Pons (tissue), 1 donor: ENCODE results near the gene CSNK2A3.
A peak's percentile ranks its signal among the peaks of the same experiment; 100 is the strongest.
"Not testable (repeated sequence)": the region's sequence is repeated elsewhere in the genome, so short reads cannot be mapped to it uniquely, and the experiment has no call there.

Experiments used
- DNase-seq: peaks from one replicate; pipeline ENCODE4 v3.0.0-alpha.2; 2016; ENCODE audit warnings: low spot score

CSNK2A3 gene

DNA sequence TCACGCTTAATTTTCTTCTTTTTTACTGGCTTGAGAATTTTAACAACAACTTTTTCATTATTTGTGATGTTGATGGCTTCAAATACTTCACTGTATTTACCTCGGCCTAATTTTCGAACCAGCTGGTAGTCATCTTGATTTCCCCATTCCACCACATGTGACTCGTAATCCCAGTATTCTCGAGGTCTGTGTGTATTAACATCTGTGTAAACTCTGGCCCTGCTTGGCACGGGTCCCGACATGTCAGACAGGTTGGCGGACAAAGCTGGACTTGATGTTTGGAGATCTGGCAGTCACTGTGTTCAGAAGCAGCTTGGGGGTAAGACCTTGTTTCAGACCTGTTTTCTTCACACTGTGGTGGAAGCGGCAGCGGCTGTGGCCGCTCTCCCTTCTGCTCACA, at the start of gene CSNK2A3:
Gene CSNK2A3, minus strand, starts transcription at position 373 of the 400 bp plus-strand sequence. Its CDS starts 131 bp downstream, at position 242.
- not testable (repeated sequence) for DNase-seq

DNA sequence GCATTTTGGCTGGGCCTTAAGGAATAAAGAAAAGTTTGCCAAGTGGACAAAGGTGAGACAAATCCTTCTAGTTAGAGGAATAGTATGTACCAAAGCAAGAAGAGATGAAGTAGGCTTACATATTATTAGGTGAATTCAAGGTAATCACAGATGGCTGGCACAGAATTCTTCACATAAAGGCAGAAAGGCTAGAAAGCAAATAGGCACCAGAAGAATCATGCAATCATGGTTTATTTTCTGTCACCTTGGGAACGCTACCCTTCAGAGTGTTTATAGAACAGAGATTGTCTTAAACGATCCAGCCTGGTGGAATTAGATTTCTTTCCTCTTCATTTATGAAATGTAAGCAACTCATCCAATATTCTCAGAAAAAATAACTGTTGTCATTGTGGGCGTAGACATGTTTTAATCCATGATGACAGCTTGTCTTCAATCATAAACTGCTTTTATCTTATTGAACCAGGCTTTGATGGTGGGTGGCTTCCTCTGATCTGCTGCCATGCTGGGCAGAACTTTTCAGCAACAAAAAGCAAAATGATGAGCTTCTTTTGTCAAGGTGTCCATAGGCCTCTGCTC, 49.0 kb upstream of the CSNK2A3 start:
- DNase-seq, result no peak

DNA sequence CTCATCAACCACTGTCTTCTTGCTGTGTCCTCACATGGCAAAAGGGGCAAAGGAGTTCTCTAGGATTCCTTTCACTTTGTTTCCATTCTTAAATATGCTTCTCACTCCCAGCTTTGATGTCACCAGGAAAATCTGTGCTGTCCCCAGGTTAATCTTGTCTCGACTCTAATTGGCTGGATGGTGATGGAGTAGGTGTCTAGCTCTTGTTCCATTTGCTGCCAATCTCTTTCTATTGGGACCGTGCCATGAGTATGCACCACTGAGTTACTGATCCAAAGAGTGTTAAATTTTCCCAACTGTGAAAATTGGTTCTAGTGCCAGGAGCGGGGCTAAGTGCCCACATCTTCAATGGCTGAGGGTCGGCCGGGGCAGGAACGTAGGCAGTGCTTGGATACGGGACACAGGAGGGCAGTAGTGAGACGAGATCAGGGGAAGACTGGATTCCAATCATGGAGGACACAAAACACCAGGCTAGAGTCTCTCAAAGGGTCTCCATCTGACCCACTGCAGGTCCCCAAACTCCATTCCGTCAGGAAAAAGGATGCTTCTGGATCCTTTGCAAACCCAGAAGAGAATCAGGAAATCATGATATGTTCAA, 47.7 kb upstream of the CSNK2A3 start:
- no peak for DNase-seq

DNA sequence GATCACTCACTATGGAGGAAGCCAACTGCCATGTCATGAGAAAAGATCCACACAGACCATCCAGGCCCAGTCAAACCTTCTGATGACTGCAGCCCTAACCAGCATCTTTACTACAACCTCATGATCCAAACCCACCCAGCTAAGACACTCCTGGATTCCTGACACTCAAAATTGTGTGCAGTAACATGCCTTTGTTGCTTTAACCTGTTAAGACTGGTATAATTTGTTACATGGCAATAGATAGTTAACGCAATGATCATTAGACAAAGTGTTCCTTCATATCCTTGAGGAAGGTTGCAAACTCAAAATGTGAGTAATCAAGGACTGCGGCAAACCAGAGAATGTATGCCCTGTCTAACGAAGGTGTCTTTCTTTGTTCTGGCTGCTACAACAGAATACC, 47.1 kb upstream of the CSNK2A3 start:
- DNase-seq, result no peak

DNA sequence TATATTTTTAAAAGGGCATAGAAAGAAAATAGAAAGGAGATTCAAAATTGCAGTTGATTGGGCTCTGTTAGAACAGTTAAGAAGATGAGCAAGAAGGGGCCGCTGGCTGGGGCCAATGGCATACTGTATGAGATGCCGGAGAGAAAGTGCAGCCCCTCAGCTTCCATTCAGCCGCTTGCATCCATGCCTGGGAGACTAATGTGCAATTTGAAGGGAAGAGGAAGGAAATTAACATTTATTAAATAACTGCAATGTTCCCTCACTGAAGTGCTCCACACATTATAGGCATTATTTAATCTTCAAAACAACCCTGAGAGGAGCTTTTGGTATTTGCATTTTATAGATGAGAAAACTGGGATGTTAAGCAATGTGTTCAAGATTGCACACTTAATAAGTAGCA, 44.7 kb upstream of the CSNK2A3 start:
- DNase-seq, result no peak

DNA sequence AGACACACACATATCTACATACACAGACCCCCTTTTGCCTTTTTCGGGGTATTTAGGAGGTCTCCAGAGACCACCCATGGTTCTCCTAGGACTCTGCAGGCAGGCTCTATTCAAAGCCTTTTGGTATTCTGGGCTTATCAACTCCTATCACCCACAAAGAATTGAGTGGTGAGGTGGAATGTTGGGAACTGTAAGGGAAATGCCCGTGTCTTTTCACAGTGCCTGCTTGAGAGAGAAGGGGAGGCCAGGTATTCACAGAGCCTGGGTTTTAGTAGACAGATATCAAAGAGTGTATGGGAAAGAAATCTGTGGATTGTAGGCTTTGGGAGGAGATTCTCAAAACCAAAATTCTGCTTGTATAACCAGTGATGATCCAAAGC, 44.0 kb upstream of the CSNK2A3 start:
- DNase-seq, result no peak

GRCh38 chr11:11396301-11397035, 43.4 kb upstream of the CSNK2A3 start:
- no peak for DNase-seq

- DNase-seq, result no peak
These were observed 42.1 kb upstream of the CSNK2A3 start for GRCh38 chr11:11395126-11395525.

DNA sequence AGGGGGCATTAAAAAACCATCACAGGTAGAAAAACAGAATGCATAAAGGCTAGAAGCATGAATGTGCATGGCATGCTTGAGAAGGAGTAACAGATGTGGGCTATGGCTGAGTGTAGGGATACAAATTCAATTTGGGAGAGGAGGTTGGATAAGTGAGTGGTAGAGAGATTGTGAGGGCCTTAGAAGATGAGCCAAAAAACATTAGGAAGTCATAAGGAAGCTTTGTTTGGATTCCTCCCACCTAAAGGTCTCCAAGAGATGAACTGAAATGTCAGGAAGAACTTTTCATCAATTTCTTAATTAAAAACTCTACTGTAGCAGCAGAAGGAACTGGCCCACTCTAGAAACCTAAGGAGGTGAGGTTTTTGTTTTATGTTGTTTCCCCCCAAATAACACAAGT, 41.2 kb upstream of the CSNK2A3 start:
- DNase-seq, result no peak

DNA sequence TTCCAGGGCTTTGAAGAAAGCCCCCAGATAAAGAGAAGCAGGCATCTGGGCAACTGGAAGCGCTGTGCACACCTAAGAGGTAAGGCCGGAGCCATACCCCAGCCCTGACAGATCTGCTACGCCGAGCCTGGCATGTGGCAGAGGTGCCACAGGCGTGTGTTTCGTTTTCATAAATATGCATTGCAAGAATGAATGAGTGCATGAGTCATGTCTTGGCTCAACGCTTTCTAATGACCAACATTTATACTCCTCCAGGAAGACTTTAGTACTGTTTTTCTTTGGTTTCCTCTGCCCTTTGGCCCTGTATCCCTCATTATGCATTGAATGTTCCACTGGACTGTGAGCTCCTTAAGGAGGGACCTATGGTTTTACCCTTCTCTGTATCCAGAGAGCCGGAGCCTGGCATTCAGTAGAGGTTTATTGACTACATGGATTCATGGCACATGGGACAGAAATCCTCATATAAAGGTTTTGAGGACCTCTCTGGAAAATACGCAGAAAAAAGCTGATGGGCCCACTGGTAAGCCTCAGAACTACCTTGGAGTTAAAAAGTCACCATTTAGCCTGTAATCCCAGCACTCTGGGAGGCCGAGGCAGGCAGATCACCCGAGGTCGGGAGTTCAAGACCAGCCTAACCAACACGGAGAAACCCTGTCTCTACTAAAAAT, 38.9 kb upstream of the CSNK2A3 start:
- no peak for DNase-seq

- no peak for DNase-seq
These were observed 38.1 kb upstream of the CSNK2A3 start for GRCh38 chr11:11391169-11391568.

DNA sequence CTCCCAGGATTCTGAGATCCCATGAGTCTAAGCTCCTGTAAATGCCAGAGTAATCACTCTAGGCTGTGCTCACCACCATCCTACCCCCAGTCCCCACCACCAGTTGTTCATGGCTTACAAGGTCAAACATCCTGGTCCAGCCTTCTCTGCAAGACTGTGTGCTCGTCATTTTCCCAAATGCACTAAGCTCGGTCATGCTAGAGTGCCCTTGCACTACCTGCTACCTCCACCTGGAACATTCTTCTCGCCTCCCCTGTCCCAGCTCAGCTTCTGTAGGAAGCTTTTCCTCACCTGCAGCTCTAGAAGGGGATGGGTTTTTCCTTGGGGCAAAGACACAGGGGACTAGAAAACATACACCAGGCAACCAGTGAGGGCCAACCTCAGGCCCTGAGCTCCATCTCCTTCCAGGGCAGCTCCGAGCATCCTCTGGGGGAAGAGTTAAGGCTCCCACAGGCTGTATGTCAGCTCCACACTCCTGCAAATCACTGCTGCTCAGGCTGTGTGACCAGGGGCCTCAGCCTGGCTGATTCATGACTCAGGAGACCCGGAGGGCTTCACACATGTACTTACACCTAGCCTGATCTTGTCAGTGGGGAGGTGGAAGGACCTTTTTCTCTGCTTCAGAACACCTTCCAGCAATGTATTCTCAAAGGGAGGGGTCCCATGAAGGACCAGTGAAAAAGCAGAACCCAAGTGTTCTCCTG, 37.2 kb upstream of the CSNK2A3 start:
- DNase-seq, result no peak

- DNase-seq, result no peak
These were observed 36.2 kb upstream of the CSNK2A3 start for GRCh38 chr11:11389238-11389637.

DNA sequence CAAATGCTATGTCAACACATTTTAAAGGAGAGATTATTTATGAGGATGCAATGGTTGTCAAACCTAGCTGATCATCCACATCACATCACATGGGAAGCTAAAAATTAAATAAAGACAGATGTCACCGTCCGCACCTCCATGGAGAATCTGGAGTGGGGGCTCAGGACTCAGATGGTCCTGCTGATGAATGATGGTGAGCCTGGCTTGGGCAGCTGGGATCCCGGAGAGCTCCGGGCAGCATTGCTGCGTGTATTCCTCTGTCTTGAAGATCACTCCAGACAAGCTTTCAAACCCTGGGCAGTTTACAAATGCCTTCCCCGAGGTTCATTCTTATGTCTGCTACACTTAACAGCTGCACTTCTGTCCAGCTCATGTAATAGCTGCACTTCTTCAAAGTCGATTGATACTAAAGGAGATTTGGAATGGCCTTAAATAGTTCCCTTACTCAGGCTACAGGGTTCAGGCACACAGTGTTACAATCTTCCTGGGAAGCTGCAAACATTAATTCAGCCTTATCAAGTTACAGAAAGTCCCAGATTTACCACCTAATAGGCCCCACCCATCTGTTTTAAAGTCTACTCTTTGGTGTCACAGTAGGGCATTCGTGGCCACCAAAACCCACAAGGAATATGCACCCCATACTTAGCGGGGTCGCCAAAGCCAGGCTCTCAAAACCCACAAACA, 34.7 kb upstream of the CSNK2A3 start:
- DNase-seq, result no peak

DNA sequence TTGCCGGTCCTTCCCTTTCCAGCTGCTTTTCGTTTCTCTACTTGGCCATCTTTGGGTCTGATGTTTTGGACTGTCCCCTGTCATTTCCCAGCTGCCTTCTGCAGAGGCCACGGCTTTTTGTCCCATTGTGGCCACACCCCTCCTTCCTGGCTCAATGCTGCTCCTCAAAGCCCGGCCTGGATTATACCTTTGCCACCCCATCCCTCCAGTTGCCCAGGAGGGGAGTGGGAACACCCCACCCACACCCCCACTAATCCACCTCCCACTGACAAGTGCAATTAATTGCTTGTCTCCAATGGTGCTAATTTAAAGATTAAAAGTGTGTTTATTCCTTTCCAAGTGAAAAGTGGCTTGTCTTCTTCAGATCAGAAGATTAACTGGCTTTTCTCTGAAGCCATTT, 34.2 kb upstream of the CSNK2A3 start:
- DNase-seq, result no peak

DNA sequence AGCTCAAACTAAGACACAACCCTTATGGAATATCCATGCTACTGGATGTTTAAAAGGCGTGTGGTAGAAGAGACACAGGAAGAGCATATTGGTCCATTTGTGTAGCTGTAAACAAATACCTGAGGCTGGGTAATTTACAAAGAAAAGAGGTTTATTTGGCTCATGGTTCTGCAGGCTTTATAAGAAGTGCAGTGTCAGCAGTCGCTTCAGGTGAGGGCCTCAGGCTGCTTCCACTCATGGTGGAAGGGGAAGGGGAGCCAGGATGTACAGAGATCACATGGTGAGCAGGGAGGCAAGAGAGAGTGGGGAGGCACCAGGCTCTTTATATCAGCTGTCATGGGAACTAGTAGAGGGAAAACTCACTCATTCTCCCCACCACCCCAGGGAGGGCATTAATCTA, 31.8 kb upstream of the CSNK2A3 start:
- no peak for DNase-seq

DNA sequence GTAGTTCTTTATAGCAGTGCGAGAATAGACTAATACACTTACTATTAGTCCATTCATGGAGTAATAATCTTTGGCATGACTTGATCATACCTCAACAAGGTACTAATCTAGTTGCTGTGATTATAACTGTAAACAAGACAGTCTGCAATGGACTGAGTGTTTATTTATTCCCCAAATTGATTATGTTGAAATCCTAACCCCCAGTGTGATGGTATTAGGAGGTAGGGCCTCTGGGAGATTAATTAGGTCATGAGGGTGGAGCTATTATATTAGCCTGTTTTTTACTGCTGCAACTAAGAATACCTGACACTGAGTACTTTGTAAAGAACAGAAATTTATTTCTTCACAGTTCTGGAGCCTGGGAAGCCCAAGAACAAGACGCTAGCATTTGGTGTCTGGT, 30.9 kb upstream of the CSNK2A3 start:
- no peak for DNase-seq

DNA sequence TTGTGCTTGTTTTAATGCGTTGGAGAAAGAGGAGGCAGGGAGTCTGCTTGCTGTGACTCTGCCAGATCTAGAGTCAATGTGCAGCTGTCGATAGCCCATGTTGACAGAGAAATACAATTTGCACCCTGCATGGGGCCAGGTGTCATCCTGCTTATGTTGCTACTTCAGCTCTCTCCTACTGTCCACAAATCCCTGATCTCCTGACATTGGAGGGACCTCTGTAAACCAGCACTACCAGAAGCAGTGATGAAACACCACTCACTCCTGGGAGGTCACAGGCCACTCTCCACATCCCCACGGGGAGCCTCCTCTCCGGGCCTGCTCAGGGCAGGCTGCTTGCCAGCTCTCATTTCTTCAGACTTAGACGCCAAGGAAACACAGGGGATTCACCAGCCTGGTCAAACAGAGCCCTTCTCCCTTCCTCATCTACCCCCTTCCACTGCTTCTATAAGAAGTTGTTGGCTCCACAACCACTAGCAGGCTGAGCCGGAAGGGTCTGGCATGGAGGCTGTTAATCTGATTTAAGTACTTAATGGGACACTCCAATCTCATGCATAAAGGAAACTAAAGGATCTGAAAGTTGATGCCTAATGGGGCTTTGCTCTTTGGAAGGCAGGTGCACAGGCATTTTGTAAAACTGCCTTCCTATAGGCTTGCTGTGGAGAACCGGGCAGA, 29.9 kb upstream of the CSNK2A3 start:
- DNase-seq, result peak; percentile 8

DNA sequence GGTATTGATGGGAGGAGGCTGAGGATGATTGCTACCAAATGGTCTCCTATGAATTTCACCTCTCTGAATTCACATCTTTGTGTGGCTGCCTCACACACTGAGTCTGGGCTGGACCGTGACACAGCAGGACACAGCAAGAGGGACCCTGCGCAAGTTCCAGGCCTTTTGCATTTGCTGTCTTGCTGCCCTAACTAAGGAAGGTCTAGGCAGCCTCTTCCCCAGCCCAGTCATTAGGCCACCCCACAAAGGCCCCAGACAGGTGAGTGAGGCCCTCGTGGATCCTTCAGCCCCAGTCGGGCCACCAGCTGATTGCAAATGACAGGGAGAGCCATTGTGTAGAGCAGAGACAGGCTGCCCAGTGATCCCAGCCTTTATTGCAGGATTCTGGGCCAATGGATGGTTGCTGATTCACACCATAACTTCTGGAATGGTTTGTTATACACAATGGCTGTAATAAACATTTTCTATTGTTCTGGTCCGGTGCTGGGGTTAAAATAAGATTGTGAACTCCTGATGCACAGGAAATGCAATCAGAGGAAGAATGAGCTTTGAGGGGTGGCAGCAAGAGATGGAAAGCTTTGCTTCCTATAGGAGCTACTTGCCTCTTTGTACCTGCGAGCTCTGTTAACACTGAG, 28.5 kb upstream of the CSNK2A3 start:
- DNase-seq, result no peak

GRCh38 chr11:11380883-11381282, 27.8 kb upstream of the CSNK2A3 start:
- no peak for DNase-seq

DNA sequence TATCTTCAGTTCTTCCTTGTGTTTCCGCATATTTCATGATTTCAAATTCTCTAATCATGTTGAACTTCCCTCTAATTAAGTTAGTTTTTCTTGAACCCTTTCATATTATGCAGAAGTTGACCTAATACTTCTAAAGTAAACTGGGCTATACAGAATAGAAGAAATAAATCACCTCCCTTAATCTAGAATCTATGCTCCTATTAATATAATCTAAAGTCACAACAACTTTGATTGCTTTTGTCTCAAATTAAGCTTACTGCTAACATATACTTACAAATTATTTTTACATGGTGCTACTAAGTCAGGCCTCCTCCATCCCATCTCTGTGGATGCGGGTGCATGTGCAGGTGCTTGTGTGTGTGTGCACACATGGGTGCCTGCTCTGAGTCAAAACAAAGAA, 27.3 kb upstream of the CSNK2A3 start:
- no peak for DNase-seq
